K562 (cell line): ENCODE data around the gene SKAP1. TPM values are rescaled to one million over a fixed set of nuclear protein-coding genes. Genes with fewer than 3 reads are reported as not detected.

Source experiments
- CBX3 ChIP-seq, 2 experiments: IDR thresholded peaks; 1 replicate in 1 of 2; 2 replicates in 1 of 2; pipeline ENCODE4 v1.6.1; 2012; ENCODE audit warnings: inconsistent platforms in 2 of 2, low read length in 2 of 2, borderline replicate concordance in 1 of 2, control low read depth in 1 of 2
- CTBP1 ChIP-seq: fragments of 450-650 bp; IDR thresholded peaks from 2 replicates; pipeline ENCODE4 v1.6.1; 2016; ENCODE audit warnings: borderline replicate concordance
- MYBL2 ChIP-seq, 2 experiments: fragments of 450-650 bp in 1 of 2; sonication (generic) in 1 of 2; formaldehyde crosslinking in 1 of 2; IDR thresholded peaks; 2 replicates each; pipeline versions ENCODE4 v1.6.1 to v1.8.1; 2017 to 2022; ENCODE audit warnings: borderline replicate concordance in 1 of 2, inconsistent platforms in 1 of 2, low read depth in 1 of 2, mild to moderate bottlenecking in 1 of 2, missing genetic modification reagents in 1 of 2, moderate library complexity in 1 of 2
- NONO ChIP-seq, 2 experiments: fragments of 200-400 bp in 1 of 2; fragments of 450-650 bp in 1 of 2; formaldehyde crosslinking in 1 of 2; IDR thresholded peaks; 2 replicates each; pipeline ENCODE4 v1.6.1; 2017; ENCODE audit warnings: low read depth in 2 of 2, mild to moderate bottlenecking in 2 of 2, moderate library complexity in 2 of 2, low read length in 1 of 2
- POLR2AphosphoS5 ChIP-seq: IDR thresholded peaks from 2 replicates; pipeline ENCODE4 v1.6.1; 2011; ENCODE audit warnings: mild to moderate bottlenecking, low read depth, low read length, moderate library complexity; ENCODE audit not compliant: control insufficient read depth, insufficient read depth
- TOE1 ChIP-seq, 2 experiments: fragments of 450-650 bp in 1 of 2; sonication (generic) in 1 of 2; formaldehyde crosslinking in 1 of 2; IDR thresholded peaks; 2 replicates each; pipeline versions ENCODE4 v1.7.1 to v1.8.0; 2016 to 2022; ENCODE audit warnings: borderline replicate concordance in 2 of 2, mild to moderate bottlenecking in 2 of 2, antibody characterized with exemption in 1 of 2, inconsistent platforms in 1 of 2, low read depth in 1 of 2, missing genetic modification reagents in 1 of 2, moderate library complexity in 1 of 2
- ZNF398 ChIP-seq: fragments of 250-450 bp; sonication (Bioruptor Pico); IDR thresholded peaks from 2 replicates; pipeline ENCODE4 v1.8.0; 2021; ENCODE audit warnings: moderate library complexity, mild to moderate bottlenecking, inconsistent platforms
- polyA plus RNA-seq, 8 experiments: library from polyadenylated mRNA; depleted of rRNA in 4 of 8; stranded (reverse) in 5 of 8; unstranded in 3 of 8; fragments of >200 nt; fragmentation: Nextera tagmentation in 2 of 8; fragmentation: Illumina TruSeq in 1 of 8; extraction: Ambion mirVana in 2 of 8; extraction: Trizol in 1 of 8; gene quantifications; 2 replicates each; pipeline versions ENCODE4 v1.2.1 to v1.2.3, GENCODE V29; 2011 to 2014; ENCODE audit warnings: inconsistent platforms in 1 of 8, missing spikeins in 1 of 8
- total RNA-seq, 7 experiments: library from RNA; depleted of rRNA in 6 of 7; stranded (reverse); fragments of >200 nt in 6 of 7; fragmentation: Illumina TruSeq in 2 of 7; extraction: Trizol in 2 of 7; gene quantifications; 2 replicates each; pipeline versions ENCODE4 v1.2.1 to v1.2.3, GENCODE V29; 2011 to 2021; ENCODE audit warnings: low replicate concordance in 1 of 7

SKAP1 gene
- total and polyA plus RNA-seq, 9 of the 15 experiments (the other 6 are each of a cell fraction or from before 2014, with no cell fraction given) = 0.06 to 0.80 (median 0.10) TPM; not detected in 4

- no peak for TF ChIP-seq NONO (IDR thresholded peaks at IDR 0.05; ENCODE audit: low read depth in 2 of 2, low read length in 1 of 2)
- peak; percentile 73; the same call in 1 of the 2 replicates for TF ChIP-seq TOE1 (IDR thresholded peaks at IDR 0.05; ENCODE audit: borderline replicate concordance)
- no peak for TF ChIP-seq TOE1 (CRISPR knock-in tag; IDR thresholded peaks at IDR 0.05; ENCODE audit: borderline replicate concordance, low read depth)
- TF ChIP-seq ZNF398 = no peak
- no peak for TF ChIP-seq CBX3 (IDR thresholded peaks at IDR 0.05; ENCODE audit: borderline replicate concordance in 1 of 2, low read length in 2 of 2)
- no peak for TF ChIP-seq POLR2AphosphoS5
- TF ChIP-seq MYBL2 (IDR thresholded peaks at IDR 0.05; ENCODE audit: low read depth) = no peak
- TF ChIP-seq MYBL2 (CRISPR knock-in tag; IDR thresholded peaks at IDR 0.05; ENCODE audit: borderline replicate concordance) = no peak
- TF ChIP-seq CTBP1 = no peak
Observed at GRCh38 chr17:48137656-48138055, 292.4 kb downstream of the SKAP1 start (continued).
